GM23338 (cell line): ENCODE data around the gene ZXDA. TPM values are rescaled to one million over a fixed set of nuclear protein-coding genes. Genes with fewer than 3 reads are reported as not detected.

Experiments
- ATAC-seq: fragments of 200-7000 bp; cut with Tn5 transposase; 3 replicates; pipeline ENCODE4 v1.9.1; 2020
- DNase-seq: peaks from one replicate; pipeline ENCODE4 v3.0.0-alpha.2; 2015; ENCODE audit warnings: low spot score
- H2AFZ ChIP-seq: fragments of 200-600 bp; sonication (generic); 2 replicates; pipeline ENCODE4 v1.8.0; 2016; ENCODE audit warnings: antibody characterized with exemption, mild to moderate bottlenecking, moderate library complexity
- H3F3A ChIP-seq: fragments of 200-600 bp; sonication (generic); replicated peaks from 2 replicates; pipeline ENCODE4 v1.8.0; 2017; ENCODE audit warnings: antibody characterized with exemption, mixed run types, low read depth
- H3K27ac ChIP-seq: fragments of 200-600 bp; sonication (generic); 2 replicates; pipeline ENCODE4 v1.6.1; 2016; ENCODE audit warnings: low read depth
- H3K27me3 ChIP-seq: fragments of 200-600 bp; sonication (generic); 2 replicates; pipeline ENCODE4 v1.8.0; 2016; ENCODE audit warnings: mild to moderate bottlenecking, mixed run types, moderate library complexity; ENCODE audit not compliant: insufficient read depth
- H3K36me3 ChIP-seq: fragments of 200-600 bp; sonication (generic); 2 replicates; pipeline ENCODE4 v1.8.0; 2016; ENCODE audit warnings: mild to moderate bottlenecking; ENCODE audit not compliant: insufficient read depth
- H3K4me1 ChIP-seq: fragments of 200-600 bp; sonication (generic); 2 replicates; pipeline ENCODE4 v1.8.0; 2016; ENCODE audit warnings: mild to moderate bottlenecking, moderate library complexity; ENCODE audit not compliant: insufficient read depth
- H3K4me2 ChIP-seq: fragments of 200-600 bp; sonication (generic); 2 replicates; pipeline ENCODE4 v1.7.1; 2017; ENCODE audit warnings: mixed run types
- H3K4me3 ChIP-seq: fragments of 200-600 bp; sonication (generic); 2 replicates; pipeline ENCODE4 v1.6.1; 2016; ENCODE audit warnings: mixed run types
- H3K79me2 ChIP-seq: fragments of 200-600 bp; sonication (generic); replicated peaks from 2 replicates; pipeline ENCODE4 v1.8.0; 2017; ENCODE audit warnings: mild to moderate bottlenecking; ENCODE audit not compliant: insufficient read depth
- H3K9me2 ChIP-seq: fragments of 200-600 bp; sonication (generic); 2 replicates; pipeline ENCODE4 v1.8.0; 2017; ENCODE audit not compliant: insufficient read depth
- H4K20me1 ChIP-seq: fragments of 200-600 bp; sonication (generic); replicated peaks from 2 replicates; pipeline ENCODE4 v1.8.0; 2017; ENCODE audit warnings: mild to moderate bottlenecking; ENCODE audit not compliant: insufficient read depth
- H3K27ac Mint-ChIP-seq: 2 replicates; pipeline ENCODE4 v1.8.0; 2020; ENCODE audit warnings: inconsistent platforms, mild to moderate bottlenecking, moderate library complexity, mixed read lengths
- H3K27me3 Mint-ChIP-seq: 3 replicates; pipeline ENCODE4 v1.8.0; 2022; ENCODE audit warnings: low read depth, mild to moderate bottlenecking, moderate library complexity, mixed read lengths, inconsistent platforms; ENCODE audit not compliant: insufficient read depth, poor library complexity
- H3K36me3 Mint-ChIP-seq: 3 replicates; pipeline ENCODE4 v1.8.0; 2021; ENCODE audit warnings: low read depth, mild to moderate bottlenecking, inconsistent platforms, moderate library complexity, mixed read lengths
- H3K4me1 Mint-ChIP-seq: 3 replicates; pipeline ENCODE4 v1.8.0; 2020; ENCODE audit warnings: mild to moderate bottlenecking, inconsistent platforms, mixed read lengths
- H3K4me3 Mint-ChIP-seq: 3 replicates; pipeline ENCODE4 v1.8.0; 2021; ENCODE audit warnings: moderate library complexity, mild to moderate bottlenecking, inconsistent platforms, mixed read lengths
- H3K9me3 Mint-ChIP-seq: 3 replicates; pipeline ENCODE4 v1.8.0; 2020; ENCODE audit warnings: moderate library complexity, mild to moderate bottlenecking, inconsistent platforms, mixed read lengths
- CREB1 ChIP-seq: fragments of 250-450 bp; sonication (Bioruptor Pico); IDR thresholded peaks from 2 replicates; pipeline ENCODE4 v1.5.0; 2020; ENCODE audit warnings: low read depth, mild to moderate bottlenecking, moderate library complexity
- CTCF ChIP-seq, 2 experiments: fragments of 200-600 bp in 1 of 2; sonication (generic) in 1 of 2; conservative IDR thresholded peaks; 2 replicates each; pipeline versions ENCODE4 v1.5.1 to v1.6.1; 2016 to 2017; ENCODE audit warnings: antibody characterized with exemption in 2 of 2, low read depth in 2 of 2, mild to moderate bottlenecking in 2 of 2, moderate library complexity in 1 of 2
- ETS1 ChIP-seq: IDR thresholded peaks from 2 replicates; pipeline ENCODE4 v1.6.1; 2016; ENCODE audit warnings: antibody characterized with exemption
- EZH2 ChIP-seq: fragments of 200-600 bp; sonication (generic); IDR thresholded peaks from one replicate; pipeline ENCODE4 v1.8.0; 2017; ENCODE audit warnings: antibody characterized with exemption, mild to moderate bottlenecking, low read depth; ENCODE audit not compliant: unreplicated experiment
- EZH2phosphoT487 ChIP-seq: fragments of 200-600 bp; sonication (generic); IDR thresholded peaks from one replicate; pipeline ENCODE4 v1.8.1; 2018; ENCODE audit warnings: antibody characterized with exemption; ENCODE audit not compliant: unreplicated experiment
- JUNB ChIP-seq: IDR thresholded peaks from one replicate; pipeline ENCODE4 v1.6.1; 2016; ENCODE audit warnings: antibody characterized with exemption; ENCODE audit not compliant: unreplicated experiment
- NANOG ChIP-seq: IDR thresholded peaks from 2 replicates; pipeline ENCODE4 v1.6.1; 2016; ENCODE audit warnings: antibody characterized with exemption, borderline replicate concordance
- POLR2AphosphoS5 ChIP-seq: IDR thresholded peaks from 2 replicates; pipeline ENCODE4 v1.6.1; 2016; ENCODE audit warnings: antibody characterized with exemption, low read depth
- REST ChIP-seq: IDR thresholded peaks from one replicate; pipeline ENCODE4 v1.6.1; 2018; ENCODE audit warnings: antibody characterized with exemption; ENCODE audit not compliant: unreplicated experiment
- STAT1 ChIP-seq: IDR thresholded peaks from one replicate; pipeline ENCODE4 v1.6.1; 2016; ENCODE audit warnings: antibody characterized with exemption; ENCODE audit not compliant: unreplicated experiment
- ZNF114 ChIP-seq: fragments of 250-450 bp; sonication (Bioruptor Pico); IDR thresholded peaks from 2 replicates; pipeline ENCODE4 v1.5.0; 2020; ENCODE audit warnings: mild to moderate bottlenecking, moderate library complexity
- ZNF331 ChIP-seq: fragments of 250-450 bp; sonication (Bioruptor Pico); IDR thresholded peaks from 2 replicates; pipeline ENCODE4 v1.5.0; 2020; ENCODE audit warnings: low read depth, mild to moderate bottlenecking, moderate library complexity
- ZNF462 ChIP-seq: fragments of 250-450 bp; sonication (Bioruptor Pico); IDR thresholded peaks from 2 replicates; pipeline ENCODE4 v1.5.0; 2020; ENCODE audit warnings: mild to moderate bottlenecking, moderate library complexity
- polyA plus RNA-seq: library from polyadenylated mRNA; unstranded; fragments of >200 nt; fragmentation: Nextera tagmentation; extraction: Ambion mirVana; gene quantifications from 2 replicates; pipeline ENCODE4 v1.2.1, GENCODE V29; 2016
- total RNA-seq: library from RNA; depleted of rRNA; stranded (reverse); fragments of >200 nt; shearing (Covaris generic); gene quantifications from 2 replicates; pipeline ENCODE4 v1.2.3, GENCODE V29; 2014

The ZXDA gene
- total and polyA plus RNA-seq, 2 experiments from 2014 or later, result 0.42 to 4.6 TPM

GRCh38 chrX:57905141-57905540, 5.1 kb downstream of the ZXDA start:
- Histone ChIP-seq H3K79me2 (peaks cover 4% of the 10 kb centered on the region), H2AFZ (no peak overlapping the region), H3F3A (no peaks in the 10 kb centered on the region), H3K27ac (no peak overlapping the region), H3K4me2 (no peak overlapping the region), H4K20me1 (no peaks in the 10 kb centered on the region), H3K36me3 (no peaks in the 10 kb centered on the region), H3K4me1 (peaks cover 12% of the 10 kb centered on the region), H3K27me3 (no peaks in the 10 kb centered on the region), H3K9me2 (no peaks in the 10 kb centered on the region), H3K4me3 (no peak overlapping the region)
- Mint-ChIP-seq H3K27me3 (no peaks in the 10 kb centered on the region), H3K36me3 (no peaks in the 10 kb centered on the region), H3K9me3 (no peaks in the 10 kb centered on the region; the same call in 2 of the 3 replicates), H3K4me3 (no peak overlapping the region), H3K27ac (no peak overlapping the region), H3K4me1 (peaks cover 2% of the 10 kb centered on the region; the same call in 2 of the 3 replicates)
- ATAC-seq (no peak), DNase-seq (no peak)
- no peak for TF ChIP-seq ZNF331 (CRISPR knock-in tag)
- no peak for TF ChIP-seq CTCF (conservative IDR thresholded peaks at IDR 0.05; ENCODE audit: low read depth in 2 of 2)
- no peak for TF ChIP-seq POLR2AphosphoS5
- no peak for TF ChIP-seq REST
- TF ChIP-seq NANOG, result no peak
- TF ChIP-seq ZNF114 (CRISPR knock-in tag), result no peak
- no peak for TF ChIP-seq EZH2
- TF ChIP-seq ETS1, result no peak
- TF ChIP-seq STAT1, result no peak
- no peak for TF ChIP-seq ZNF462 (CRISPR knock-in tag)
- no peak for TF ChIP-seq CREB1 (CRISPR knock-in tag)
- TF ChIP-seq JUNB, result no peak
- TF ChIP-seq EZH2phosphoT487, result no peak
